NCI-H128 (cell line): ENCODE measurements around the gene KCNN2.

Experiments used
- DNase-seq: peaks from one replicate; lab custom pipeline; 2025; ENCODE audit not compliant: unreplicated experiment; lab: John Stamatoyannopoulos, UW

KCNN2 gene

GRCh38 chr5:114362197-114362976 lies 517 bp downstream of the KCNN2 start:
- DNase-seq = no peak

- DNase-seq = no peak
These were observed 1.3 kb downstream of the KCNN2 start for GRCh38 chr5:114362977-114363761.

- DNase-seq = no peak
These were observed 2.0 kb downstream of the KCNN2 start for GRCh38 chr5:114363837-114364236.

- DNase-seq = no peak
These were observed 5.2 kb downstream of the KCNN2 start for GRCh38 chr5:114367029-114367428.

- DNase-seq = no peak
These were observed 8.0 kb downstream of the KCNN2 start for GRCh38 chr5:114369680-114370417.

GRCh38 chr5:114377050-114377844 lies 15.4 kb downstream of the KCNN2 start:
- DNase-seq = no peak

GRCh38 chr5:114377946-114378345 lies 16.1 kb downstream of the KCNN2 start:
- DNase-seq = no peak

GRCh38 chr5:114380721-114381120 lies 18.9 kb downstream of the KCNN2 start:
- DNase-seq = no peak

GRCh38 chr5:114387433-114387832 lies 25.6 kb downstream of the KCNN2 start:
- DNase-seq = no peak

GRCh38 chr5:114390431-114390830 lies 28.6 kb downstream of the KCNN2 start:
- DNase-seq = no peak

GRCh38 chr5:114391321-114391720 lies 29.5 kb downstream of the KCNN2 start:
- no peak for DNase-seq

GRCh38 chr5:114393159-114393558 lies 31.3 kb downstream of the KCNN2 start:
- no peak for DNase-seq

- DNase-seq = no peak
These were observed 40.3 kb downstream of the KCNN2 start for GRCh38 chr5:114402206-114402605.

- no peak for DNase-seq
These were observed 45.9 kb downstream of the KCNN2 start for GRCh38 chr5:114407783-114408182.

- no peak for DNase-seq
These were observed 47.0 kb downstream of the KCNN2 start for GRCh38 chr5:114408847-114409246.

- DNase-seq = no peak
These were observed 49.6 kb downstream of the KCNN2 start for GRCh38 chr5:114411380-114411931.

- DNase-seq = no peak
These were observed 50.8 kb downstream of the KCNN2 start for GRCh38 chr5:114412510-114413171.

- DNase-seq = no peak
These were observed 53.9 kb downstream of the KCNN2 start for GRCh38 chr5:114415760-114416159.

- DNase-seq = no peak
These were observed 54.4 kb downstream of the KCNN2 start for GRCh38 chr5:114416254-114416653.

GRCh38 chr5:114417519-114417918 lies 55.6 kb downstream of the KCNN2 start:
- no peak for DNase-seq
